ENCODE results near the gene PICK1.
"Not testable (repeated sequence)": the region's sequence is repeated elsewhere in the genome, so short reads cannot be mapped to it uniquely, and the experiment has no call there.

Gene PICK1

GRCh38 chr22:38110863-38111852, 54.0 kb downstream of the PICK1 start:
- no peak for DNase-seq

- DNase-seq: no peak
Observed at GRCh38 chr22:38111925-38112355, 54.7 kb downstream of the PICK1 start.

- DNase-seq: no peak
Observed at GRCh38 chr22:38112381-38112780, 55.2 kb downstream of the PICK1 start.

DNA sequence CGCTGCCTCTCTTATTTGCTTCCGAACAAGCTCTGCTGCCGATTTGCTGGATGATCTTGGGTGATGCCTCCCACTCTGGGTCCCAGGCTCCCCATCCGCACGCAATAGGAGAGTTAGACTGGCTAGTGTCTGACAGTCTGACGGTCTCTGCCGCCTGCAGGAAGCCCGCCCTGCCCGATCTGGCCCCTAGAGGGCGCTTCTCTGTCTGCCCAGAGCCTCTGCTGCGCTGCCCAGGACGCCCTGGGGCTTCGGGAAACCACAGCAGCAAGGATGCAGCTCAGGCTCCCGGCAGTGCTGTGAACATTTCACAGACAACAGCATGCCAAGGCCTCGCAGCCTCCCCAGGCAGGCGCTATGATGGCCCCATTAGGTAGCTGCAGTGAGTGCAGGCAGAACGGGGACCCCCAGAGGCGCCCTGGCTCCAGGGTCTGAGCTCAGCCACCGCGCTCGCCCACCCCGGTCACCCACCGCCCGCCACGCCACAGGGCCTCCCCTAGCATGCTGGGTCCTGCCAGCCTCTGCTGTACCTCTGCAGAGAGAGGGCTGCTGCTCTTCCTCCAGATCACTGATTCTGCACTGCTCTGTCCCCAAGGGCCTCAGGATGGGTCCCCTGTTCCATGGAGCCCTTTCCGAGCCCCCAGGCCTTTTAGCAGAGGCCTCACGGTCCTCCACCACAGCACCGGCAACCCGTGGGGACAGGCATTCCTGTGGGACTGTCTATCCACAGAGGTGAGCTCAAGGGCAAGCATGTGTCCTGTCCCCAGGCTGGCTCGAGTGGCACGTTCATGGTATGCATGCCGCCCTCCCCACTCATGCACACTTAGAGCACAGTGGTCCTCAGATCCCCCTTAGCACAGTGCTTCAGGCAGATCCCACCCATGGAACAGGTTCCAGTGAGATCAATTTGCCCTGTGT, 57.5 kb downstream of the PICK1 start:
- DNase-seq: peak; percentile 10 to 90 (median 71)

DNA sequence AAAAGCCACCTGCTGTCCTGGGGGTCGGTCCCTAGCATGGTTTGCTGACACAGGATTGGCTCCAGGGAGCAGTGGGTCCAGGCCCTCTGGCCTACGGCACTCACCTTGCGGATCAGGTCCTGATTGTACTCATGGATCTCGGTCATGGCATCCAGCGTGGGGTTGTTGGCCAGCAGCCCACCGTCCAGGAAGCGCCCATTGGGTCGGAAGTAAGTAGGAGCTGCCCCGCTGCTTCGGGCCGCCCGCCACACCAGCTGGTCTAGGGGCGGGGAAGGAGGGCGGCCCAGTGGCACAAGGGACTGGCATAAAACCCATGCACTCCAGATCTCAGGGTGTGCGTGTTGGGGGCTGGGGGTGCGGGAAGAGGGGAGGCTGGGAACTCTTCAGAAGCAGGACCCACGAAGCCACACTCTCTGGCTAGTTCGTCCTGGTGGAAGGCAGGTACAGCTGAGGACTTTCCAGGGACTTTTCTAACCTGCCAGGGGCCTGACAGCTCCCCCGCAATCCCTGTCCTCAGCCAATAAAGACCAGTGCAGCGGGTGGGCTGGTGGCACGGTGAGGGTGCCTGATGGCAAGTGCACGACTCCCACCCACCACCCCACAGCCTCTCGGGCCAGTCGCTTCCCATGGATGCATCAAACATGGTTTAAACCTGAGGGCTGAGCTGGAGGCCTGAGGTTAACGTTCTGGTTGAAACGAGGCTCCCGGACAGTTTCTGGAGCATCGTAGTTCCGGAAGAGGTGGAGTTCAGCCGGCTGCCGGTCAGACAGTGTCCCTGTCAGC, 58.4 kb downstream of the PICK1 start:
- DNase-seq: no peak

GRCh38 chr22:38117556-38117955, 60.4 kb downstream of the PICK1 start:
- not testable (repeated sequence) for DNase-seq

DNA sequence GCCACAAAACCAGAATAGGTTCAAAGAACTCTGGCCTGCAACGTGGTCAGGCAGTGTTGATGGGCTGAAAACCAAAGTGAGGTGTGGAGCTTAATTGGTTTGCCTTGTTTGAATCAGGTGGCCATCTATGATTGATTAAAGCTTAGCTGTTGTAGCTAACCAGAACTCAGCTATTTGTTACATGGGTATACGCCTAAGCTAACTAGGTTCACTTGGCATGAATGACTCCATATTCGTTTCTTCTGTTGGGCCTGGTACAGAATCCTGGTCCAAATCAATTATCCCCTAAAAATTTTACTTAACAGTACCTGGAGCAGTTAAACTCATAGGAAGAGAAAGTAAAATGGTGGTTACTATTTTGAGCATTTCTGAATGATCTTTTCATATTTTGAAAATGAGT, 61.0 kb downstream of the PICK1 start:
- DNase-seq: no peak

- not testable (repeated sequence) for DNase-seq
Observed at GRCh38 chr22:38118747-38119146, 61.5 kb downstream of the PICK1 start.

GRCh38 chr22:38120359-38121110, 63.3 kb downstream of the PICK1 start:
- DNase-seq: no peak

- DNase-seq: no peak
Observed at GRCh38 chr22:38122616-38123015, 65.4 kb downstream of the PICK1 start.

GRCh38 chr22:38124236-38124974, 67.2 kb downstream of the PICK1 start:
- DNase-seq: no peak

GRCh38 chr22:38125038-38125610, 67.9 kb downstream of the PICK1 start:
- DNase-seq: no peak
